H7 (cell line): ENCODE data around the gene GNRHR. TPM values are rescaled to one million over a fixed set of nuclear protein-coding genes. Genes with fewer than 3 reads are reported as not detected.

Source experiments
- DNase-seq: peaks from one replicate; pipeline ENCODE4 v3.0.0; 2012
- H3K27me3 ChIP-seq: 2 replicates; pipeline ENCODE4 v1.6.0; 2011; ENCODE audit warnings: mild to moderate bottlenecking, low read length; ENCODE audit not compliant: control insufficient read depth, insufficient read depth
- H3K36me3 ChIP-seq: replicated peaks from 2 replicates; pipeline ENCODE4 v1.5.1; 2011; ENCODE audit warnings: low read length; ENCODE audit not compliant: control insufficient read depth, insufficient read depth
- H3K4me3 ChIP-seq: 2 replicates; pipeline ENCODE4 v1.5.1; 2011; ENCODE audit warnings: low read depth, mild to moderate bottlenecking, control low read depth, low read length, moderate library complexity; ENCODE audit not compliant: insufficient read depth
- total RNA-seq: library from RNA; depleted of rRNA; stranded (reverse); fragments of >200 nt; shearing (Covaris generic); gene quantifications from 2 replicates; pipeline ENCODE4 v1.2.3, GENCODE V29; 2014; rRNA removed

Gene GNRHR
- total RNA-seq, 1 experiment from 2014 or later, result not detected

GRCh38 chr4:67700116-67700737 lies 54.0 kb downstream of the GNRHR start:
- no peaks in the 10 kb centered on the region for H3K27me3 ChIP-seq
- DNase-seq, result no peak

GRCh38 chr4:67699603-67700002 lies 54.6 kb downstream of the GNRHR start:
- Histone ChIP-seq H3K27me3 (no peaks in the 10 kb centered on the region), H3K36me3 (peaks cover 1% of the 10 kb centered on the region; the same call in 1 of the 2 replicates), H3K4me3 (peak overlapping the region; percentile 86; the same call in 1 of the 2 replicates)
- no peak for DNase-seq

More at GRCh38 chr4:67700116-67700737, 54.0 kb downstream of the GNRHR start:
- Histone ChIP-seq H3K4me3 (peak overlapping the region; percentile 86), H3K36me3 (peaks cover 1% of the 10 kb centered on the region; the same call in 1 of the 2 replicates)

- Histone ChIP-seq H3K4me3 (no peak overlapping the region), H3K36me3 (peaks cover 1% of the 10 kb centered on the region; the same call in 1 of the 2 replicates)
- DNase-seq, result no peak
Observed at GRCh38 chr4:67697860-67698687, 56.1 kb downstream of the GNRHR start.

GRCh38 chr4:67696061-67696460 lies 58.1 kb downstream of the GNRHR start:
- DNase-seq, result no peak

More at GRCh38 chr4:67697860-67698687, 56.1 kb downstream of the GNRHR start:
- no peaks in the 10 kb centered on the region for H3K27me3 ChIP-seq

GRCh38 chr4:67694662-67695061 lies 59.5 kb downstream of the GNRHR start:
- no peak for DNase-seq
- Histone ChIP-seq H3K4me3 (no peak overlapping the region), H3K36me3 (peaks cover 2% of the 10 kb centered on the region; the same call in 1 of the 2 replicates), H3K27me3 (no peaks in the 10 kb centered on the region)

More at GRCh38 chr4:67696061-67696460, 58.1 kb downstream of the GNRHR start:
- Histone ChIP-seq H3K27me3 (no peaks in the 10 kb centered on the region), H3K4me3 (no peak overlapping the region), H3K36me3 (peaks cover 2% of the 10 kb centered on the region; the same call in 1 of the 2 replicates)

- Histone ChIP-seq H3K4me3 (no peak overlapping the region), H3K27me3 (no peaks in the 10 kb centered on the region), H3K36me3 (peaks cover 2% of the 10 kb centered on the region; the same call in 1 of the 2 replicates)
- DNase-seq, result no peak
Observed at GRCh38 chr4:67691328-67691727, 62.9 kb downstream of the GNRHR start.

Other genes starting within 250 kb of the GNRHR start
- gene CENPC, start 208.9 kb downstream of the GNRHR start, total RNA-seq, result 9.7 and 16.9 TPM in 2 replicates
- gene STAP1, start 195.7 kb downstream of the GNRHR start, total RNA-seq, result not detected in 2 replicates
- gene UBA6, start 53.2 kb downstream of the GNRHR start, total RNA-seq, result 37.6 and 60.4 TPM in 2 replicates
- gene TMPRSS11D, start 129.6 kb upstream of the GNRHR start, total RNA-seq, result not detected in 2 replicates
- gene TMPRSS11A, start 209.1 kb upstream of the GNRHR start, total RNA-seq, result 0.21 TPM in 1 of 2 replicates, not detected in the other